ENCODE data around the gene SAV1.
"Not testable (repeated sequence)": the region's sequence is repeated elsewhere in the genome, so short reads cannot be mapped to it uniquely, and the experiment has no call there.

SAV1 gene

DNA sequence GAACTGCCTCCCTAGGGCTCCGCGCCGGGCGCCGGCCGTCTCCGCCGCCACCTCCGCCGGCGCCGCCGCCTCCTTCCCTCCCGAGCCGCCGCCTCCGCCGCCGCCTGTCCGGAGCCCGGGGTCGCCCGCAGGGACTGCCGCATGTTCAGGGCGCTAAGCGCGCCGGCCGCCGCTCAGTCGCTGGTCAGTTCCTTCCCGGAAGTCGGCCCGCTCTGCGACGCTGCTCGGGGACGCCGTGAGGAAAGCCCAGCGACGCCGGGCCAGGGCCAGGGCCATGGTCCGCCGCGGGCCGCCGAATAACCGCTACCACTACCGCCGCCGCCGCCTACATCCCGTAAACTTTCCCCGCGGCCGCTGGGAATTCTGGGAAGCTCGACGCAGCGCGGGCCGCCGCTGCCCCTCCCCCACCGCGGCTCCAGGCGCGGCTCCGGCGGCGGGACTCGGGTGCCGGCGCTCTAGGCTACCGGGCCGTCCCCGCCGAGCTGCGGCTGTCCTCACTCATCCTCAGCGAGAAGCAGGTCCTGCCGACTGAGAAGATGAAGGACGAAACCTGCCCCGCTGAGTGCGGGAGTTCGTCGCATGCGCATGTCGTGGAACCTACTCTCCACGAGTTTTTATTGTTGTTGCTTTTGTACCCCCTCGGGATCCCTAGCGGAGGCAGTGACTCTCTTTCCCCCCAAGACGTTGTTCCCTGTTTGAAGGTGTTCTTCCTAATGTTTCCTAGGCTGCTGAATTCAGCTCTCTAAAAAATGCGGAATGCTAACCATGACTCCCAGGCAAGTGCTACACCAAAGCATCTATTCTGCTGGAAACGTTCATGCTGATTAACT lies at the start of gene SAV1:
TSS of gene SAV1 (minus strand) at position 311 of the 830 bp plus-strand sequence. CDS start 339 bp downstream, outside the sequence.
- FAIRE-seq, result no peak

DNA sequence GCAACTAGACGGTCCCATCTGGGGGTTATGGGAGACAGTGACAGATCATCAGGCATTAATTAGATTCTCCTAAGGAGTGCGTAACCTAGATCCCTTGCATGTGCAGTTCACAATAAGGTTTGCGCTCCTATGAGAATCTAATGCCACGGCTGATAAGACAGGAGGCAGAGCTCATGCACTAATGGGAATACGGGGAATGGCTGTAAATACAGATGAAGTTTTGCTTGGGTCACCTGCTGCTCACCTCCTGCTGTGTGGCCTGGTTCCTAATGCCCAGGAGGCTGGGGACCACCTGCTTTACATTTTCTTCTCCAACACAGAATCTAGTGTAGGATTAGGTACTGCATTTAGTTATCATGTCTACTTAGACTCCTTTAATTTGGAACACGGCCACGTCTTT lies 49.7 kb upstream of the SAV1 start:
- no peak for FAIRE-seq

DNA sequence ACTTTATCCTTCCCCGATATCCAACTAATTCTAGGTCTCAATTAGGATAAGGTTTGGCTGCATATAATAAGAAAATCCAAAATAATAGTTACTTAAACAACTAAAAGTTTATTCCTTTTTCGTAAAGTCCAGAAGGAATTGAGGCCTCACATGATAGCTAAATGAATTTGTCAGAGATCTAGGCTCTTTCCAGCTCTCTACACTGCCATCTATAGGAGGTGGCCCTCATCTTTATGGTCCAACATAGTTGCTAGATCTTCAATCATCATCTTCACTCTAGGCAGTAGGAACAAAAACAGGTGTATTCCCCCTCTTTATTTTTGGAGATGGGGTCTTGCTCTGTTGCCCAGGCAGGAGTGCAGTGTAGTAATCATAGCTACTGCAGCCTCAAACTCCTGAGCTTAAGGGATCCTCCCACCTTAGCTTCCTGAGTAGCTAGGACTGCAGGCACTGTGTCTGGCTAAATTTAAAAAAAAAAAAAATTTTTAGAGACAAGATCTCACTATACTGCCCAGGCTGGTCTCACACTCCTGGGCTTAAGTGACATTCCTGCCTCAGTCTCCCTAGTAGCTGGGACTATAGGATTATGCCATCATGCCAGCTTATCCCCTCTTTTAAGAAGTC lies 46.5 kb upstream of the SAV1 start:
- FAIRE-seq, result peak; percentile 88

DNA sequence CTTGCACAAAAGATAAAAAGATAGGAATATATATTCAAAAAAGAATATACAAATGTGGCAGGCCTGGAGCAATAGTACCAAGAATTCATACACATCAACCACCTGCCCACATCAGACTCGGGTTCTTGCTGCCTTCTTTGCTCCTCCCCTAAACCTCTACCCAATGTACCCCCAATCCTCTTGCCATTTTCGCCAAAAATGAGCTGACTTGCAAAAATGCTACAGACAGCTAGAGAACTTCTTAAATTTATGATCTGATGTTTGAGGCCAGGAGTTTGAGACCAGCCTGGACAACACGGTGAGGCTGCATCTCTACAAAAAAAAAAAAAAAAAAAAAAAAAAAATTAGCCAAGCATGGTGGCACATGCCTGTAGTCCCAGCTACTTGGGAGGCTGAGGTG lies 42.9 kb upstream of the SAV1 start:
- FAIRE-seq, result no peak

DNA sequence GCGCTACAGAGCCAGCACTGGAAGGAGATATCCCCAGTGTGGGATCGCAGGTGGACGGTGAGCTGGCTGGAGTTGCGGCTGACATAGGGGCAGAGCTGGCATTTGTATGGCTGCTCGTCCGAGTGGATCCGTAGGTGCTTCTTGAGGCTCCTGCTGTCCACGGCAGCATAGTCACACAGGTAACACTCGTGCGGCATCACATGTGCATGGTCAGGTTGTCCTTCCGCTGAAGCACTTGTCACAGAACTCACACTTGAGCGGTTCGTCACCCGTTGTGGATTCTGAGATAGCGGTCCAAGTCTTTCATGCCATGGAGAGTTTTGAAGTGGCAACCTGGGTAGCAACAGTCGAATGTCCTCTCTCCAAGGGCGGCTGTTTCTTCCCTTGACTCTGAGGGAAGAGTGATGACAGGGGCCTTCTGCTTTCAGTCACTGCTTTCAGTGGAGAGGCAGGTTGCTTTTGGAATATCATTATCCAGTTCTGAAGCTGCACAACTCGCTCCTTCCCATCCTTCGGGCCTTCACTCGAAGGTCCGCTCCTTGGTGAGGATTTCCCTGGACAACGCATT lies 37.0 kb upstream of the SAV1 start:
- no peak for FAIRE-seq

DNA sequence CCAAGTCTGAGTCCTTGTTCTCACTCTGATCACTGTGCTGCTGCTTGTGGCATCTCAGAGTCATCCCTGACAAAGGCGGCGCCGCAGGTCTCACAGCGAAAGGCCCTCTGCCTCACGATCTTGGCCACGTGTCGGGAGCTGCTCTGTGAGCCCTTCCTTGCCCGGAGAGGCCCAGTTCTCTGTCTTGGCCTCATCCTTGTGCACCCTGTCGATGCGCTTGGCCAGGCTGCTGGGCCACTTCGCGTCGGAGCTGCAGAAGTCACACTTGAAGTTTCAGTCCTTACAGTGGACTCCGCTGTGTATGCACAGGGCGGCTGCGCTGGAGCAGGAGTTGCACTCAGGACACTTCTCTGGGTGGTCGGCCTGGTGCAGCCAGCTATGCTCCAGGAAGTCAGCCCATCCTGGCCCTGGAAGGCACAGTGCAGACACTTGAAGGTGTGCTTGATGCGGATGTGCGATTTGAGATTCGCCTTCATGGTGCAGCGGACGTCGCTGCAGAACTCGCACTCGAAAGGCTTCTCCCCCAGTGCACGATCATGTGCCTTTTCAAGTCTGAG lies 36.4 kb upstream of the SAV1 start:
- no peak for FAIRE-seq

DNA sequence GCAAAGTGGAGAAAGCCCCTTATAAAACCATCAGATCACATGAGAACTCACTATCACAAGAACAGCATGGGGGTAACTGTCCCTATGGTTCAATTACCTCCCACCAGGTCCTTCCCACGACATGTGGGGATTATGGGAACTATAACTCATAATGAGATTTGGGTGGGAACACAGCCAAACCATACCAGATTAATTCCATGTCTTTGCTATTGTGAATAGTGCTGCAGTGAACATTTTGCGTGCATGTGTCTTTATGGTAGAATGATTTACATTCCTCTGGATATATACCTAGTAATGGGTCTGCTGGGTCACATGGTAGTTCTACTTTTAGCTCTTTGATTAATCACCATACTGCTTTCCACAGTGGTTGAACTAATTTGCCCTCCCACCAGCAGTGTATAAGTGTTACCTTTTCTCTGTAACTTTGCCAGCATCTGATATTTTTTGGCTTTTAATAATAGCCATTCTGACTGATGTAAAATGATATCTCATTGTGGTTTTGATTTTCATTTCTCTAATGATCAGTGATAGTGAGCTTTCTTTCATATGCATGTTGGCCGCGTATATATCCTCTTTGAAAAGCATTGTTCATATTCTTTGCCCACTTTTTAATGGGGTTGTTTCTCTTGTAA lies 29.7 kb upstream of the SAV1 start:
- no peak for FAIRE-seq

DNA sequence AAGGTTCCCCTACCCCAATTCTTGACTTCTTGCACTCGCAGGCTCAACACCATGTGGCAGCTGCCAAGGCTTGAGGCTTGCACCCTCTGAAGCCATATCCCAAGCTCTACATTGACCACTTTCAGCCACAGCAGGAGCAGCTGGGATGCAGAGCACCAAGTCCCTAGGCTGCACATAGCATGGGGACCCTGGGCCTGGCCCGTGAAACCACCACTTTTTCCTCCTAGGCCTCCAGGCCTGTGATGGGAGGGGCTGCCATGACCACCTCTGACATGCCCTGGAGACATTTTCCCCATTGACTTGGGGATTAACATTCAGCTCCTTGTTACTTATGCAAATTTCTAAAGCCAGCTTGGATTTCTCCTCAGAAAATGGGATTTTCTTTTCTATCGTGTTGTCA lies 26.2 kb upstream of the SAV1 start:
- not testable (repeated sequence) for FAIRE-seq

DNA sequence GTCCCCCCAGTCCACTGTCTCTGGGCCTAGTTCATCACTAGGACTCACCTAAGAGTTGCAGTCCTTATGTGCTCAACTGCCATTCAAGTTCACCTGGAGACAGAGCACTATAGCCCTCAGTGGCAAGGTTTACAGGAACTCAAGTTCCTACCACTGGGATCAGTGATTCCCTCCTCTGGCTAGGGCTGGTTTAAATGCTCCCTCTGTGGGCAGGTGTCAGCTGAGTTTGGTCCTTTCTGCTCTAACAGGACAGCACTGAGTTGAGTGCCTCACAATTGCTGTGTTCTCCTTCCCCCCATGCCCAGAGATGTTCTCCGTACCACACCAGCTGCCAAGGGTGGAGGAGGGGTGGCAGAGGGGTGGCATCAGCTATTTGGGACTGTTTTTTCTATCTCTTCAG lies 20.8 kb upstream of the SAV1 start:
- no peak for FAIRE-seq

DNA sequence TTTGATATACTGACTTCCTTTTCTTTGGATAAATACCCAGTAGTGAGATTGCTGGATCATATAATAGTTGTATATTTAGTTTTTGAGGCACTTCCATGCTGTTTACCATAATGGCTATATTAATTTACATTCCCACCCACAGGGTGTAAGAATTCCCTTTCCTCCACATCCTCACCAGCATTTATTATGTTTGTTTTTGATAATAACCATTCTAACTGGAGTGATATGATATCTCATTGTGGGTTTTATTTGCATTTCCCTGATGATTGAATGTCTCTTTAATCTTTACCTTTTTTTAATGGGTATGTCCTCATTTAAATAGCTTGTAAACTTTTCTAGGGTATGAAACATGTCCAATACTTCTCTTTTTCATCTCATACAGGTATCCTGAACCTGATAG lies 11.6 kb upstream of the SAV1 start:
- FAIRE-seq, result no peak

DNA sequence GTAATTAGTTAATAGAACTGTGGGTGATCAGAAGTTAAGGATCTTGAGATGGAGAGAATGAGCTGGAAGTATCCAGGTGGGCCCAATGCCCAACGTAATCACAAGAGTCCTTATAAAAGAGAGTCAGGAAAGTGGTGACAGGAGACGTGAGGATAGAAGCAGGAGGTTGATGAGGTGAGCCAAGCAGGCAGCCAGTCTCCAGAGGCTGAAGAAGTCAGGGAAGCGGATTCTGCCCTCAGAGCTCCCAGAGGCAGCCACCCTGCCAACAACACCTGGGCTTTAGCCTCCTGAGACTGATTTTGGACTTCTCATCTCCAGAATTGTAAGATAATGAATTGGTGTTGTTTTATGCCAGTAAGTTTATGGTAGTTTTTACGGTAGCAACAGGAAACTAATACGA lies 10.1 kb upstream of the SAV1 start:
- FAIRE-seq, result no peak

DNA sequence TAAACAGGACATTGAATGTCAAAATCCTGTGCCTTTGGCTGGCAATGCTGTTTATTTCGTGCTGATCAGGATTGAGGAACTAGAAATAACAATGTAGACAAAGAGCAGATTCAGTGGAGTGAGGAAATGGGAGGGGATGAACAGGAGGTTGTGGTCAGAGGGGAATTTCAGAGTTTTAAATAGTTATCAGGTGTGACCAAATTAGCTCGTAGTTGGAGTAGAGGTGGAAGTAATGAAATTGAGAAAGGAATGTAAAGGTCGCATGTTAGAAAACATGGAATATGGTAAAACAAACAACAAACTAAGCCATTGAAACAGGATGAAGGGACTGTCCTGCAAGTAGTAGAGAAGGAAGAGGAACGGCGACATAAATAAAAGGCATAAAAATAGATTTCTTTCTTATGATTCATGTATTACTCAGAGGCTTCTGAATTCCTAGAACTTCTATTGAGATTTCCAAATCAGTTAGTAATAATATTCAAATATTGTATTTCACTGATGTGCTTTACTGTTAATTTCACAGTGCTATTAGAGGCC lies 9.5 kb upstream of the SAV1 start:
- no peak for FAIRE-seq

DNA sequence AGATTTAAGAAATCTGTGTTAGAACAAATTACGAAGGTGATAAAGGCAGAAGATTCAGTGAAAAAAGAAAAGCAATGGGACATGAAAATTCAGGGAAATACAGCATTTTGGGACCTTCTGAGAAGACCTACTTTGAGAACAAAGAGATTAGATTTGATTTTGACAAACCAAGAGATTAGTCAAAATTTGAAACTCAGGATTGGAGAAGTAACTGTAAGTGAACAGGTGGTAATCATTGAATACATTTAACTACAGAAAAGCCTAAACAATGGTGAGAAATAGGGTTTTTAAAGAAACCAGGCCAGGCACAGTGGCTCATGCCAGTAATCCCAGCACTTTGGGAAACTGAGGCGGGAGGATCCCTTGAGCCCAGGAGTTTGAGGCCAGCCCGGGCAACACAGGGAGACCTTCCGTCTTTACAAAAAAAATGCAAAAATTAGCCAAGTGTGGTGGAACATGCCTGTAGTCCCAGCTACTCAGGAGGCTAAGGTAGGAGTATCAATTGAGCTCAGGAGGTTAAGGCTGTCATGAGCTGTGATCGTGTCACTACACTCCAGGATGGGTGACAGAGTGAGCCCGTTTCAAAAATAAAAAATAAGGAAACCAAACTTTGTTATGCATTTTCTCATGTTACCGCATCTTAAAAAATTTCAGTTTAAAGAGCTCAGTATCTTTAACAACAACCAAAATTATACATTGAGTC lies 8.9 kb upstream of the SAV1 start:
- FAIRE-seq, result no peak

DNA sequence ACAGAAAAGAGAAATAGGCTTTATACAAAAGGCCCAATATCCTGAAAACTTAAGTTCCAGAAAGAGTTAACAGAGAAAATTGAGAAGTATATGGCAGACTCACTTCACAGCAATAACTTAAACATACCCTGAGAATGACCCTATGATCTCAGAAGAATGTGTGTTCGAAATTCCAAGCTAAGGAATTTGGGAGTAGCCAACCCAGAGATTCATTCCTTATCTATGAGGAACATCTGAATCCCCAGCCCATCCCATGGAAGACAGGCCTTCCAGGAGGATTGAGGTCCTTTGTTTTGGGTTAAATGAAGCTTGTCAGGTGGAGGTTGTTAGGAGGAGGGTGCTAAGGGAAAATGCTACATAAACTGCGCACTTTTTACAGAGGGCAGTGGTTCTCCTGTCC lies 7.5 kb upstream of the SAV1 start:
- no peak for FAIRE-seq

DNA sequence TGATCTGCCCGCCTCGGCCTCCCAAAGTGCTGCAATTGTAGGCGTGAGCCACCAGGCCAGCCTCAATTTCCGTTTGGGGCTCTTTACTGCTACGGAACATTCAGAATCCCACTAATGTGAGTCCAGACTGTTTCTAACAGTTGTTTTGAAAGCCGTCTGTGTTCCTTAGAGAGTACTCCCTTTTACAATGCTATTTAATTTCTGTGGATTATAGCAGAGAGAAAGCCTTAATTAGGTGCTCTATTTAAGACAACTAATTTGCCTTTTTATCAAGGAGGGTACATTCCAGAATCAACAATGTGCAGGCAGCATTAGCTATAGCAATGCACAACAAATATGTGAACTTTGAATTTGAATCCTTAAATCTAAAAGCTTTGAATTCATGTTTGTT lies 2.8 kb upstream of the SAV1 start:
- FAIRE-seq, result no peak

DNA sequence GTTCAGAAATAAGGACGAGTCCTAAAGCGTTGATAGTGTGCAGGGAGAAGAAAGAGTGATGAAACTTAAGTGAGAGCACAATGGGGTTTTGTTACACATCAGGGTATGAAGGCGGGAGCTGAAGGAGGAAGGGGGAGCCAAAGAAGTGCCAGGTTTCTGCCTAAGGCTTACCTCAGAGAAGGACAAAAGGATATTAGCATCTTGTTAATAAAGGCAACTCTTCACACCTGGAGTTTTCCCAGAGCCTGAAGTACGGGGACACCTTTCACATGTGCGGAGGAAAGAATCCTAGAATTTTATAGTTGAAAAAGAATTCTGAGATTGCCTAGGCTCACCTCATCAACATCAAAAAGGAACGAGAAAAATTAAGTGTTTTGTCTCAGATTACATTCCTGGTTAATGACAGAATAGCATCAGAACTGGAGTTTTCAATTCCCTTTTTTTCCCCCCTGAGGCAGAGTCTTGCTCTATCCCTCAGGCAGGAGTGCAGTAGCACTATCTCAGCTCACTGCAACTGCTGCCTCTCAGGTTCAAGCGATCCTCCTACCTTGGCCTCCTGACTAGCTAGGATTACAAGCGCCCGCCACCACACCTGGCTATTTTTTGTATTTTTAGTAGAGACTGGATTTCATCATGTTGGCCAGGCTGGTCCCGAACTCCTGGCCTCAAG lies 2.2 kb upstream of the SAV1 start:
- no peak for FAIRE-seq

DNA sequence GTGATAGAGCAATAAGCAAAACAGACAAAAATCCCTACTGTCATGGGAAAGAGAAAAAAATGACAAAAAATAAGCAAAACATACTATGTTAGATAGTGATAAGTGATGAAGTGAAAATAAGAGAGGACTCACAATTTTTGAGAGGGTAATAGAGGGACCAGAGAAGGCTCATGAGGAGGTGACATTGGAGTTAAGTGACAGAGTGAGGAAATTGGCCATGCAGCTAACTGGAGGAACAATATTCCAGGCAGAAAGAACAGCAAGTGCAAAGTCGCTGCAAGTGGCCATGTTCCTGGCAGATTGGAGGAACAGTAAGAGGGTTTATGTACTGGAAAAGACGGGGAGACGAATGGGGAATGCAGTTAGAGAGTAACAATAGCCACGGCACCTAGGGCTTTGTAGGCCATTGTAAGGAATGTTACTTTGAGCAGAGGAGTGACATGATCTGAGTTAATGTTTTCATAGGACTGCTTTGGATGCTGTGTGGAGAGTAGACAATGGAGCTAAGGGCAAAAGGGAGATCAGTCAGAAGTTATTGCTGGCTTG lies 1.4 kb upstream of the SAV1 start:
- FAIRE-seq, result no peak

DNA sequence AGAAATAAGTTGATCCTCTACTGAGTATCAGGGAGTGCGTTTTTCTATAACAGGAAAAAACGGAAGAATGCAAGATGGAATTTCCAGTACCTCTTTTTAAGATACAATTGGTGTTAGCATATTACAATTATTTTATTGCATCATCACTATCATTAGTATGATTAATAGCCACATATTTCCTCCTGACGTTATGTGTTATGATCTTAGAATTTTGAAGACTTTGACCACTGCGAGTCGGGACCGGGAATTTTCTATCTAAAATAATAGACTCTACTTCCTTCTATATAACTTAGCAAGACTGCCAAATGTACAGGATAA lies 679 bp upstream of the SAV1 start:
- FAIRE-seq, result no peak

DNA sequence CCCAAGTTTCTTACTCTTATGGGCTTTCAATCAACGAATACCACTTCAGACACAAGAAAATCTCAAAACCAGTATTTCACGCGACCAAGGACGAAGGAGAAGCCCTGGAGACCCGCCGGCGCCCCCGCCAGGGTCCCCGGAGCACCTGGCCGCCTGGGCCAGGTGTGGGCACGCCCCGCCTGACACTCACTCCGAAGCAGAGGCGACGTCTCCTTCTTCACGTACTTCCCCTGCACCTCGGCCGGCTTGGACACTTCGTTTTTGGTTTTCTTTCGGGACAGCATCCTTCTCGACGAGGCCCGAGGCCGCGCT lies 466 bp downstream of the SAV1 start:
- FAIRE-seq, result no peak

DNA sequence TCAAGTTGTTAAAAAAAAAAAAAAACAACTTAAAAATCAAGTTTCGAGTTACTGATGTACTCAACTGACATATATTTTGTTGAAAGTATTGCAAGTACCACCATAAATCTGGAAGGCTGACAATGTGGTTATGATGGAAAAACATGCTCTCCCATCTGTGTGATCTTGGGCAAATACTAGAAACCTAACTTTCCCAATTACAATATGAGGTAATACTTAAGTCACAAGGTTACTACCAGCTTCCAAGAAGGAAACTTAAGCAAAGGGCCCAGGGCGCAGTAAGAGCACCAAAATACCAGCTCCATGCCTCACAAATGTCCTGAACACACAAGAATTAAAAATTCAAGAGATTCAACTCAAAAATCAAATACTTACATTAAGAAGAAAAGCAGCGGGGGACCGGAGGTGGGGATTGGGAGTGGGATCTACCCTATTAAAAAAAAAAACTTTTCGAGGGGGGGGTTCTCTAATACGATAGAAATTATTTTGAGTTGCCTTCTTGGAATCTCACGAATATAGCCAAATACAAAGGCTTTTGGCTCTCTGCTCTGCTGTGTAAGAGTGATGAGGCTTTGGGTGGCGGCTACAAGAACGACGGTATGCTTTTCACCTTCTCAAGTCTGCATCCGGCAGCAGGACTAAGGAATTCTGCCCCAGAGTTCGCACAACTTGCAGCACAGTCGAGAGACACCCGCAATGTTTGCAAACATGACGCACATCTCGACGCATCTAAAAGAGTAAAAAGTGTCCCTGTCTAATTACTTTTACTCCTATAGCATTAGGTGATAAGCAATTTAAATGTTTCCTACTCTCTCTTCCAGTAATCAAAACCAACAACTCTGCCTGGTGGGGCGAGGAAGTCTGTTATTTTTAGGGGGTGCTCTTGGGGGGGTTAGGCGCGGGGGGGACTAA lies 1.1 kb downstream of the SAV1 start:
- no peak for FAIRE-seq

DNA sequence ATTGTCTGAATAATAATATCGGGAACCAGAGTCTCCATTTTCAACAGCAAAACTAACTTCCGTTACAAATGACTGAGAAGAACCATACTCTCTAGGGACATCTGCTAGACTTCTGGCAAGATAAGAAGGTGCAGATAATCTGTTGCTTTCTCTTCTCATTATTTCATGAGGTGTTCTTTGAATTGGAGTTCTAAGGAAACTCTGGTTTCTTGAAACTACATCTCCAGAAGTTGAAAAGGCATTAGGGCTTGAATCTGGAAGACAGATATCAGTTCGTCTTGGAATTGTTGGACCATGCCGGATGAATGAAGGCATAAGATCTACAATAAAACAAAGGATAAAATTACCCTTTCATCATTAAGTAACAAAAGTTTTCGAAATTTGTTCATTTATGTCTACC lies 2.8 kb downstream of the SAV1 start:
- not testable (repeated sequence) for FAIRE-seq
